GM20431 (cell line): ENCODE measurements around the gene CDC20.

Experiments
- in situ Hi-C: fragments of 300-500 bp; cut with MseI, MboI; formaldehyde crosslinking; loops from one replicate; pipeline ENCODE4 v1.15.0; 2020; ENCODE audit warnings: low sequenced_read_pairs; ENCODE audit not compliant: unreplicated experiment

The CDC20 gene

DNA sequence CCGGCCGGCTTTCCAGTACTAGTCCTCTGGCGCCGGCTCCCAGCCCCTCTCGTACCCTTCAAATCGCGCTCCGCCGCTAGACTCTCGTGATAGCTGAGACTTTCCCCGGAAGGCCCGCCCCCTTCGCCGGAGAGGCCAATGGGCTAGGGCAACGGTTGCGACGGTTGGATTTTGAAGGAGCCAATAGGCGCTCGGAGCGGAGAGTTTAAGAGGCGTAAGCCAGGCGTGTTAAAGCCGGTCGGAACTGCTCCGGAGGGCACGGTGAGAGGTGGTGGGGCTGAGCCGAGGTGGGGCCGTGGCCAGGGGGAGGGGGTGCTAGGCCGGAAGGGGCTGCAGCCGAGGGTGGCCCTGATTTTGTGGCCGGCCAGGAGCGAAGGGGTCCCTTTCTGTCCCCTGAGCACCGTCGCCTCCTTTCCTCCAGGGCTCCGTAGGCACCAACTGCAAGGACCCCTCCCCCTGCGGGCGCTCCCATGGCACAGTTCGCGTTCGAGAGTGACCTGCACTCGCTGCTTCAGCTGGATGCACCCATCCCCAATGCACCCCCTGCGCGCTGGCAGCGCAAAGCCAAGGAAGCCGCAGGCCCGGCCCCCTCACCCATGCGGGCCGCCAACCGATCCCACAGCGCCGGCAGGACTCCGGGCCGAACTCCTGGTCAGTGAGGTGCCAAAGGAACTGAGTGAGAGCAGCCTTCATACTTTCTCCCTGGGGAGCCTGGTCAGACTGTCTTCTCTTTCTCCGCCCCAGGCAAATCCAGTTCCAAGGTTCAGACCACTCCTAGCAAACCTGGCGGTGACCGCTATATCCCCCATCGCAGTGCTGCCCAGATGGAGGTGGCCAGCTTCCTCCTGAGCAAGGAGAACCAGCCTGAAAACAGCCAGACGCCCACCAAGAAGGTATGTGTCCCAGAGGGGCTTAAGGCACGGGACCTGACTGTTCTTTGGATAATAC lies at the start of gene CDC20:
CDC20 (plus strand) TSS at position 236 of the 948 bp plus-strand sequence; CDS start at position 471, 235 bp downstream.
- in situ Hi-C loops: no loop called here

DNA sequence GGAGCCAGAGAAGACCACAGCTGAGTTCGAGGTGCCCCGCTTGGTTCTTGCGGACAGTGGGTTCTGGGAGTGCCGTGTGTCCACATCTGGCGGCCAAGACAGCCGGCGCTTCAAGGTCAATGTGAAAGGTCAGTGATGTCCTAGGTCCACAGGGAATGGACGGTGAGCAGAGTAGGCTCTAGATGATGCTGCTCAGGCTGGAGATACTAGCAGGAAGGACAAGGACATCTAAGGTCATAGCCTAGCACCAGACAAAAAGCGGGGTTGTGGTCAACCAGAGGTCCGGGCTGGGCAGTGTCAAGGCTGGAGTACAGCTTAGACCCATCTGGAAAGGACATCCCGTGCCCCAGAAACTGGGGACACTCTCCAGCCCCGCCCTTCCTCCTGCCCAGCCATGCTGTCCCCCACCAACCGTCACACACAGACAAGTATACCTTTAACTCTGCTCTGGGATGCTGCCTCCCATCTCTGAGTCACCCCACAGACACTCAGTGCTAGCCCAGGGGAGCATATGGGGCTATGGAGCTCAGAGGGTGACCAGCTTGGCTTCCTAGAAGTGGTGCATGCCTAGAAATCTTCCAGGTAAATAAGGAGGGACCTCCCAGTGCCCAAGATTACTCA lies 49.3 kb upstream of the CDC20 start:
- in situ Hi-C loops: no loop called here

DNA sequence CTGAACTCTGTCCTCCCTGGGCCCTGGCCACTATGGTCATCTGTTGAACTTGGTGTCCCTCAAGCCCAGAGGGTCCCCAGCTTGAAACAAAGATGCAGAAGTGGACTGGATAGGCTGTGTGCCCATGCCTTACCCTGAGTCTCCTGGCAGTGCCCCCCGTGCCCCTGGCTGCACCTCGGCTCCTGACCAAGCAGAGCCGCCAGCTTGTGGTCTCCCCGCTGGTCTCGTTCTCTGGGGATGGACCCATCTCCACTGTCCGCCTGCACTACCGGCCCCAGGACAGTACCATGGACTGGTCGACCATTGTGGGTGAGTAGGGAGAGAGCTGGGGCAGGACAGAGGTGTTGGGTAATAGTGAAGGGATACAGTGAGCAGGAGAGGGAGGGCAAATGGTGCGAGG lies 47.3 kb upstream of the CDC20 start:
- in situ Hi-C loops: no loop called here

DNA sequence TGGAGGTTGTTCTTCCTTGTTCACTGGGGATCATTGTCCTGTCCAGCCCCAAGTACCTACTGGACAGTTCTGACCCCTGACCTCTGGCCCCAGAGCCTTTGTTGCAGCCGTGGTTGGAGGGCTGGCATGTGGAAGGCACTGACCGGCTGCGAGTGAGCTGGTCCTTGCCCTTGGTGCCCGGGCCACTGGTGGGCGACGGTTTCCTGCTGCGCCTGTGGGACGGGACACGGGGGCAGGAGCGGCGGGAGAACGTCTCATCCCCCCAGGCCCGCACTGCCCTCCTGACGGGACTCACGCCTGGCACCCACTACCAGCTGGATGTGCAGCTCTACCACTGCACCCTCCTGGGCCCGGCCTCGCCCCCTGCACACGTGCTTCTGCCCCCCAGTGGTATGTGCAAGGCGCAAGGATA lies 46.6 kb upstream of the CDC20 start:
- in situ Hi-C loops: no loop called here

DNA sequence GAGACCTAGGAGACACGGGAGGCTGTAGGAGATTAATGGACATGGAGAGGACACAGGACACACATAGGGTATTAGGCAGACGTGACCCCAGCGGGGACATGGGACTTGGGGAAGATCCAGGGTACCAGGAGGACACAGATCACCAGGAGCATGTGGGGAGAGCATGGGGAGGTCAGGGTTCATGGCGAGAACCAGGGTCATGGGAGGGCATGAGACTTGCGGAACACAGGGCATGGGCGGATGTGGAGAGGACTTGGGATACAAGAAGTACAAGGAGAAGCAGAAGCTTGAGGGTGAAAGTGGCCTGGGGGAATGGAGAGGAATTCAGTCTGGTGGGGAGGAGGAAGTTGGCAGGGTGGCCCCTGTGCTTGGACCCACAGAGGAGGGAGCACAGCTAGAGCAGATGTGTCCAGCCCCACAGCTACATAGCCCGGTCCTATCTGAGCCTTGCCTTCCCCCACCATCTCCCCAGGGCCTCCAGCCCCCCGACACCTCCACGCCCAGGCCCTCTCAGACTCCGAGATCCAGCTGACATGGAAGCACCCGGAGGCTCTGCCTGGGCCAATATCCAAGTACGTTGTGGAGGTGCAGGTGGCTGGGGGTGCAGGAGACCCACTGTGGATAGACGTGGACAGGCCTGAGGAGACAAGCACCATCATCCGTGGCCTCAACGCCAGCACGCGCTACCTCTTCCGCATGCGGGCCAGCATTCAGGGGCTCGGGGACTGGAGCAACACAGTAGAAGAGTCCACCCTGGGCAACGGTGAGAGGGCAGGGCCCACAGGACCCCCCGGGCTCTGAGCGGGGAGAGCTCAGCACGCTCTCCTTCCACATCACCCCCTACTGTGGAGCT lies 45.9 kb upstream of the CDC20 start:
- in situ Hi-C loops: no loop called here

DNA sequence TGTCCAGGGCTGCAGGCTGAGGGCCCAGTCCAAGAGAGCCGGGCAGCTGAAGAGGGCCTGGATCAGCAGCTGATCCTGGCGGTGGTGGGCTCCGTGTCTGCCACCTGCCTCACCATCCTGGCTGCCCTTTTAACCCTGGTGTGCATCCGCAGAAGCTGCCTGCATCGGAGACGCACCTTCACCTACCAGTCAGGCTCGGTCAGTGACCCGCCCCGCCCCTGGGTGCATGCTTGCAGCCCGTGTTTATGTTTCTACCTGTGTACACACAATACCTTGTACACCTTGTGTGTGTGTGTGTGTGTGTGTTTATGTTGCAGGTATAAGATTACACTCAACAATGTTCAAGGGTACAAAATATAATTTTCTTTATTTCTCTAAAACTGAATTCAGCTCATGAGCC lies 45.0 kb upstream of the CDC20 start:
- in situ Hi-C loops: no loop called here

DNA sequence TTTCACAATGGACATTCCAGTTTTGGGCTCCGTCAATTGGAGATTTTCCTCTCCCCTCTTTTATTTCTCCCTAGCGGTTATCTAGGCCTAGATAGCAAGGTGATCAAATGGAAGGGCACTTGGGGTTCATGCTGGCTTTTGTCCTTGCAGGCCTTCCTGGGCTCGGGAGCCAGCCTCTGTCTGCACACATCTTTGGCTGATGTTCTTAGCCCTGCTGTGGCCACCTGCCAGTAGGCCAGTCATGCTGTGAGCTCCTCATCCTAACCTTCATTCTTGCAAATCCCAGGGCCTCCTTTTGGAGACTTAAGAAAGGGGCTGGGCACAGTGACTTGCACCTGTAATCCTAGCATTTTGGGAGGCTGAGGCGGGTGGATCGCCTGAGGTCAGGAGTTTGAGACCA lies 44.5 kb upstream of the CDC20 start:
- in situ Hi-C loops: no loop called here

DNA sequence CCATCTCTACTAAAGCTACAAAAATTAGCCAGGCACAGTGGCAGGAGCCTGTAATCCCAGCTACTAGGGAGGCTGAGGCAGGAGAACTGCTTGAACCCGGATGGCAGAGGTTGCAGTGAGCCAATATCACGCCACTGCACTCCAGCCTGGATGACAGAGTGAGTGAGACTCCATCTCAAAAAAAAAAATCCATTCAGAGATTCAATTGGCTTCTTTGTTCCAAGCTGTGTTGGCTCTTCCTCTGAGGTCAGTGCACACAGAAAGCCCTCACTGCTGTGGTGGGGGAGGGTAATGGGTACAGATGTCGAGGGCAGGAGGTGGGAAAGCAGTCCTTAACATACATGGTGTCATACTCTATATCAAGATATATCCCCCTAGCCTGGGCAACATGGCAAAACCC lies 43.3 kb upstream of the CDC20 start:
- in situ Hi-C loops: no loop called here

DNA sequence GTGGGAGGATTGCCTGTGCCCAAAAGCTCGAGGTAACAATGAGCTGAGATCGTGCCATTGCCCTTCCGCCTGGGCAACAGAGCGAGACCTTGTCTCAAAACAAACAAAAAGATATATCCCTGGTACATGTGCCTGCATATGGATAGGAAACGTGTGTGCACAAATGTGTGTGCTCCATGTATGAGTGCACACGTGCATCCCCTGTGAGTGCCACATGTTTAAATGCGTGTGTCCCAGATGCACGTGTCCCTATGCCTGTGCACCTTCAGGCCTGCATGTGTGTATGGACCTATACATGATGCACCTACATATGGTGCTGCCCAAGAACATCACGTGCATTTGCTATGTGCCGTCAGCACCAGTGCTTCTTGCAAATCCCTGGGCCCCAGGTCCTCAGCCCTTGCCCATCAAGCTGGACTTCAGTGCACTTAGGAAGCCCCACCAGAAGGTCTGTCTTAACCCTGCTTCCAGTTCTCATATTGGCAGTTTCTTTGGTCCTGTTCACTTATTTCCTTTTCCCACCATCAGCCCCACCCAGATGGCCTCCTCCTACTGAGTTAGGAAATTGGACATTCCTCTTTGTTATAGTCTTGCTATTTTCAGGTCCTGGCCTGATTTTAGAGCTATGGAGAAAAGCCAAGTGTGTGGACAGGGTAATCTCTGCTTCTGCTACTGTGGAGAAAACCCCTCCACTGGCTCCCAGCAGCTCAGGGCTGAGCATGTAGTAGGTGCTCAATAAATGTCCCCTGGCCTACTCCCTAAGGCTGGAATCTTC lies 42.6 kb upstream of the CDC20 start:
- in situ Hi-C loops: no loop called here

DNA sequence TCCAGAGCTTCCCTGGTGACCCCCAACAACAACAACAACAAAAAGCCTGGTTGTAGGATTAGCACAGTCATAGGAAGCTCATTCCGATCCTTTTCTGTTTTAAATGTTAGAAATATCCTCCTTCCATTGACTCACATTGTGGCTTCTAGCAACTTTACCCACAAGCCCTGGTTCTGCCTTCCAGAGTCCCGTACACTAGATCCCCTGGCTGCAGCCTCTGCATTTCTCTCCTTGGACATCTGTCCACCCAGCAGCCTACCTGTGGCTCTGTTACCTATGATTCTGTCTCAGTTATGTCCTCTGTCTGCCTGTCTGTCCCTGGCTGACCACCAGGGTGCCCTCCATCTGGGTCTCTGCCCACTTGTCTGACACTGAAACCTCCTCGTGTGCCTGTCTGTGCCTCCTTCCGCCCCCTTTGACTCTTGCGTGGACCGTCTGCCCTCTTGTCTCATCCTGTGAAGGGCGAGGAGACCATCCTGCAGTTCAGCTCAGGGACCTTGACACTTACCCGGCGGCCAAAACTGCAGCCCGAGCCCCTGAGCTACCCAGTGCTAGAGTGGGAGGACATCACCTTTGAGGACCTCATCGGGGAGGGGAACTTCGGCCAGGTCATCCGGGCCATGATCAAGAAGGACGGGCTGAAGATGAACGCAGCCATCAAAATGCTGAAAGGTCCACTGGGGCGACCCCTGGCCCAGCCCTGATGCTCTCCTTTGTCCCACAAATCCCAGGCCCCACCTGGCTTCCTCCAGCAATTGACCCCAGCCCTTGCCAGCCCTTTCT lies 41.9 kb upstream of the CDC20 start:
- in situ Hi-C loops: no loop called here

DNA sequence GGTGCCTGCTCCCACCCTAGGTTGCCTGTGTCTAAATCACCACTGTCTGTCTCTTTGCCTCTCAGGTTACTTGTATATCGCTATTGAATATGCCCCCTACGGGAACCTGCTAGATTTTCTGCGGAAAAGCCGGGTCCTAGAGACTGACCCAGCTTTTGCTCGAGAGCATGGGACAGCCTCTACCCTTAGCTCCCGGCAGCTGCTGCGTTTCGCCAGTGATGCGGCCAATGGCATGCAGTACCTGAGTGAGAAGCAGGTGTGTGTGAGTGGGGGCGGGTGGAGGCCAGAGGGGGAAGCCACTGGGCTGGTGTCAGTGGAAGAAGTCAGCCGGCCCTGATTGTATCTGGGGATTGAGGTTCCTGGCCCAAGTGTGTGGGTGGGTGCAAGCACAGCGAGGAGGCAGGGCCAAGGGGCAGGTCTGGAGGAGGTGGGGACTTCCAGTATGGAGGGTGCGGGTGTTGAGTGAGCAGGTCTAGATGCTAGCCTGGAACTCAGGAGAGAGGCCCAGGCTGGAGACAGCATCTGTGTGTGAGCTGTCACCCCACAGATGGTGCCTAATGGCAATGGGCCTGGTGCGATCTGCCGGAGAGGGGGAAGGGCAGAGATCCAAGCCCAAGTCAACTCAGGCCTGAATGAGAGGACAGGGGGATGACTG lies 40.8 kb upstream of the CDC20 start:
- in situ Hi-C loops: no loop called here

DNA sequence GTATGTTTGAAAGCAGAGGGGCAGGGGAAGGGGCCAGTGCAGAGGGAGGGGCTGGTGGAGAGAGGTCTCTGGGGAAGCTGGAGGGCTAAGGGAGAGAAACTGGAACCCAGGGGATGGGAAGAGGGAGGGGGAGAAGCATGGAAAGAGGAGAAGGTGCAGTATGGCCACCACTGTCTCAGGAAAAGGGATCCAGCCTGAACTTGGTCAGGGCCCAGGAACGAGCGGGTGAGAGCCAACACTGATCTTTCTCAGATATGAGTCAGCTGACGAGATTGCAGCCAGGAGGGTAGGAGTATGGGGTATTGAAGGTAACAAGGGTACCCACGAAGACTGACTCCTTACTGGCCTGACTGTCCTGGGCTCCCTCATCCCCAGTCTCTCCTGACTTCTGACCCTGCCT lies 40.0 kb upstream of the CDC20 start:
- in situ Hi-C loops: no loop called here

DNA sequence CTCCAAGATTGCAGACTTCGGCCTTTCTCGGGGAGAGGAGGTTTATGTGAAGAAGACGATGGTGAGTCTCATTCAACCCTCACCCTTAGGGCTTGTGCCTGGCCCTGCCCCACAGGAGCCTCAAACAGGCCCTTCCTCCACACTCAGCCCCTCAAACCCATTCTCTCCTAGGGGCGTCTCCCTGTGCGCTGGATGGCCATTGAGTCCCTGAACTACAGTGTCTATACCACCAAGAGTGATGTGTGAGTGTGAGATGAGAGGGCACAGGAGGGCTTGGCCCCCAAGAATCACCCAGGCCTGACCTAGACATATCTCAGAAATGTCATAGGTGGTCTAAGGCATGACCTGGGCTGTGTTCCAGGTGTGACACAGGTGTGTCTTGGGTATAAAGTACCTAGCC lies 39.5 kb upstream of the CDC20 start:
- in situ Hi-C loops: no loop called here

DNA sequence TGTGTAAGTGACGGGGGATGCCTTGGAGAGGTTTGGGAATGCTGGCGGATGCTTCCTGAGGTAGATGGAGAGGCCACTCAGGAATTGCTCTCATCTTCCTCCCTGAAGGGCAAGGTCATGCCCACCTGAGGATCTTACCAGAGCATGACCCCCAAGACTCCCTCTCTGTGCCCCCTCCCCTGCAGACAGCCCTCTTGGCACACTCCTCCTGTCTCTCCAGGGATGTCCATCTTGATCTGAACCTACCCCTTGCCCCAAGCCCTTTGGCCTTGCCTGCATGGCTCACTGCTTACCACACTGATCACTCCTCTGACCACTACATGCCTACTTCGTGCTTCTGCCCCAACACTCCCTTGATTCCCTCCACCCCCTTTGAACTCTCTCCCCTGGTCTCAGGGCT lies 39.0 kb upstream of the CDC20 start:
- in situ Hi-C loops: no loop called here

DNA sequence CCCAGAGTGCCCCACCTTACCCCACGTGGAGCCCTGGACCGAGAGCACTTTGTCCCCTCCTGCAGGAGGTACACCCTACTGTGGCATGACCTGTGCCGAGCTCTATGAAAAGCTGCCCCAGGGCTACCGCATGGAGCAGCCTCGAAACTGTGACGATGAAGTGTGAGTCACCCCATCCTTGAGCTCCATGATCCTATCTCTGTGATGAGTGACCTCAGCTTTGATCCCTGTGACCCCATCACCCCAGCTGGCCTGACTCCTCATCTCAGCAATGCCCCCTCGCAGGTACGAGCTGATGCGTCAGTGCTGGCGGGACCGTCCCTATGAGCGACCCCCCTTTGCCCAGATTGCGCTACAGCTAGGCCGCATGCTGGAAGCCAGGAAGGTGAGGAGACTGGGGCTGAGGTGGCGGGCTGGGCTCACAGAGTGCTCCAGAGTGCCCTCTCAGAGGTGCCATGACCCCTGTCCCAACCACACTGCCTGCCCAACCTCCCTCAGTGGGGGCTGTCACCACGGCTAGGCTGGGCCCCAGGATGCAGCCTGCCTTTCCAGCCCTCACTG lies 37.4 kb upstream of the CDC20 start:
- in situ Hi-C loops: no loop called here

DNA sequence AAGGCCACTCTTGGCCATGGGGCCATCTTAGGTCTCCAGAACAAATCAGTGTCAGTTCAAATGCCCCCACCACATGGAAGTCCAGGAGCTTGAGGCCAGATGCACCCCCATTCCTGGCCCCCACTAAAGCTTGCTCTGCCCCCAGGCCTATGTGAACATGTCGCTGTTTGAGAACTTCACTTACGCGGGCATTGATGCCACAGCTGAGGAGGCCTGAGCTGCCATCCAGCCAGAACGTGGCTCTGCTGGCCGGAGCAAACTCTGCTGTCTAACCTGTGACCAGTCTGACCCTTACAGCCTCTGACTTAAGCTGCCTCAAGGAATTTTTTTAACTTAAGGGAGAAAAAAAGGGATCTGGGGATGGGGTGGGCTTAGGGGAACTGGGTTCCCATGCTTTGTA lies 36.3 kb upstream of the CDC20 start:
- in situ Hi-C loops: no loop called here

DNA sequence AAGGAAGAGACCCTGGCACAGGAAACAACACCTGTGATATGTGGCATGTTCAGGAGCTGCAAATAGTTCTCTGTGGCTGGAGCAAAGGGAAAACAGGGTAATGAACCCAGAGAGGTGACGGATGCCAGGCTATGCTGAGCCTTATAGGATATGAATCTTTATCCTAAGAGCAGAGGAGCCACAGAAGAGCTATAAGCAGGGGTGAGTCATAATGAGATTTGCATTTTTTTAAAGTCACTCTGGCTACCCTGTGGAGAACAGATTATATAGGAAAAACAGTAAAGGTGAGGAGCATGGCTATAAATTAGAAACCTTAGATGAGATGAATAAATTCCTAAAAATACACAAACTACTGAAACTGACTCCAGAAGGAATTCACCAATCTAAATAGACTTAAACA lies 34.0 kb upstream of the CDC20 start:
- in situ Hi-C loops: no loop called here

DNA sequence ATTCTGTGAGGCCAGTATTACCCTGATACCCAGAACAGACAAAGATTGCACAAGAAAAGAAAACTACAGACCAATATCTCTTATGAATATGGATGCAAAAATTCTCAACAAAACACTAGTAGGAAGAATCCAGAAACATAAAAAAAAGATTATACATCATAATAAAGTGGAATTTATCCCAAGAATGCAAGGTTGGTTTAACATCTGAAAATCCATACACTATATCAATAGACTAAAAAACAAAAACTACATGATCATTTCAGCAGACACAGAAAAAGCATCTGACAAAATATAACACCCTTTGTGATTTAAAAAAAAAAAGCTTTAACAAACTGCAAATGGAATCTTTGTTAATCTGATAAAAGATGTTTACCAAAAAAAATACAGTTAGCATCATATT lies 33.4 kb upstream of the CDC20 start:
- in situ Hi-C loops: no loop called here
